ENCODE measurements around the gene CYP2W1.

DNA sequence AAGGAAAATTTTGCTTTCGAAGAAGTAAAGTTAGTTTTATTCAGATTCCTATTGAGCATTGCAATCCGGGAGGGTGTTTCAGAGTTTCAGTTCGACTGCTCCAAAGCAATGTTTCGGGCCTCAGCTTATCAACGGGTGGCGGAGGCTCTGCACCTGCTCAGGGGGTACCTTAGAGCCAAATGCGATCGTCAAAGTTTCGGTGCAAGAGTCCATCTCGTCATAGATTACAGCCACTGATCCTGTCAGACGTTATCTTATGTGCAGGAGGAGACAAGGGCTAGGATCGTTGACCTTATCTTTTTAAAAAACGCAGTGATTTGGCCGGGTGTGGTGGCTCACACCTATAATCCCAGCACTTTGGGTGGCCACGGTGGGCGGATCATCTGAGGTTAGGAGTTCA, 3.8 kb upstream of the CYP2W1 start:
- TF ChIP-seq EZH2 (IDR thresholded peaks at IDR 0.05) = no peak
- TF ChIP-seq POLR2AphosphoS5 (IDR thresholded peaks at IDR 0.05; ENCODE audit: borderline replicate concordance, low read depth, low read length) = no peak
- TF ChIP-seq FOXP2 (optimal IDR thresholded peaks at IDR 0.05; ENCODE audit: control extremely low read depth, extremely low read length, insufficient read depth) = no peak

All from SK-N-MC (cell line).